CD14-positive monocyte (primary cell): ENCODE measurements around the gene ARAP2. TPM values are rescaled to one million over a fixed set of nuclear protein-coding genes. Genes with fewer than 3 reads are reported as not detected.

ENCODE experiments used
- DNase-seq, 3 donors: peaks; one replicate each; pipeline ENCODE4 v3.0.0-alpha.2; 2011 to 2022
- H2AFZ ChIP-seq: 2 replicates; pipeline ENCODE4 v1.6.0; 2012; ENCODE audit warnings: mild to moderate bottlenecking, low read depth, low read length, inconsistent platforms; ENCODE audit not compliant: insufficient read depth, poor library complexity, severe bottlenecking
- H3K27ac ChIP-seq, 2 donors: 1 replicate in 1 of 2; 2 replicates in 1 of 2; pipeline ENCODE4 v1.5.1; 2012 to 2013; ENCODE audit warnings: low read length in 2 of 2, control low read depth in 1 of 2, inconsistent platforms in 1 of 2, low read depth in 1 of 2, mild to moderate bottlenecking in 1 of 2
- H3K27me3 ChIP-seq, 2 donors: one replicate each; pipeline versions ENCODE4 v1.6.0 to v1.6.1; 2011 to 2013; ENCODE audit warnings: low read length in 2 of 2; ENCODE audit not compliant: control insufficient read depth in 2 of 2, insufficient read depth in 2 of 2
- H3K36me3 ChIP-seq, 2 donors: replicated peaks in 1 of 2; 1 replicate in 1 of 2; 2 replicates in 1 of 2; pipeline versions ENCODE4 v1.5.1 to v1.6.1; 2012 to 2013; ENCODE audit warnings: low read length in 2 of 2, control low read depth in 1 of 2, inconsistent platforms in 1 of 2, mild to moderate bottlenecking in 1 of 2; ENCODE audit not compliant: insufficient read depth in 2 of 2, control insufficient read depth in 1 of 2
- H3K4me1 ChIP-seq, 2 donors: 1 replicate in 1 of 2; 2 replicates in 1 of 2; pipeline versions ENCODE4 v1.5.1 to v1.6.1; 2012 to 2013; ENCODE audit warnings: low read length in 2 of 2, control low read depth in 1 of 2, inconsistent platforms in 1 of 2, mild to moderate bottlenecking in 1 of 2, moderate library complexity in 1 of 2; ENCODE audit not compliant: insufficient read depth in 2 of 2, control insufficient read depth in 1 of 2
- H3K4me2 ChIP-seq: replicated peaks from 2 replicates; pipeline ENCODE3; 2012; ENCODE audit warnings: low read length, moderate library complexity, mild to moderate bottlenecking; ENCODE audit not compliant: poor library complexity, severe bottlenecking; ENCODE audit errors: extremely low read depth
- H3K4me3 ChIP-seq, 3 experiments: fragments of 200-600 bp in 1 of 3; sonication (generic) in 1 of 3; replicated peaks in 1 of 3; 1 replicate in 2 of 3; 2 replicates in 1 of 3; pipeline ENCODE4 v1.5.1; 2011 to 2013; ENCODE audit warnings: low read length in 3 of 3, mild to moderate bottlenecking in 3 of 3, control low read depth in 2 of 3, low read depth in 2 of 3, inconsistent platforms in 1 of 3, moderate library complexity in 1 of 3
- H3K79me2 ChIP-seq: 2 replicates; pipeline ENCODE4 v1.6.0; 2012; ENCODE audit warnings: mild to moderate bottlenecking, control low read depth, inconsistent platforms, low read length, moderate library complexity; ENCODE audit not compliant: insufficient read depth
- H3K9ac ChIP-seq: 2 replicates; pipeline ENCODE4 v1.6.0; 2017; ENCODE audit warnings: low read length, mild to moderate bottlenecking; ENCODE audit not compliant: insufficient read depth, poor library complexity, severe bottlenecking
- H3K9me3 ChIP-seq, 2 donors: replicated peaks in 1 of 2; 1 replicate in 1 of 2; 2 replicates in 1 of 2; pipeline versions ENCODE4 v1.5.1 to v1.6.1; 2012 to 2013; ENCODE audit warnings: low read length in 2 of 2, control low read depth in 1 of 2; ENCODE audit not compliant: control insufficient read depth in 1 of 2, insufficient read depth in 1 of 2
- H4K20me1 ChIP-seq: 2 replicates; pipeline ENCODE4 v1.6.0; 2012; ENCODE audit warnings: mild to moderate bottlenecking, low read length, control low read depth, moderate library complexity; ENCODE audit not compliant: insufficient read depth
- H3K27ac Mint-ChIP-seq, 7 donors: one replicate each; pipeline ENCODE4 v1.8.0; 2020; ENCODE audit warnings: mild to moderate bottlenecking in 7 of 7, mixed read lengths in 7 of 7, moderate library complexity in 6 of 7, inconsistent platforms in 2 of 7
- H3K27me3 Mint-ChIP-seq, 3 donors: one replicate each; pipeline ENCODE4 v1.8.0; 2021 to 2022; ENCODE audit warnings: low read depth in 3 of 3, mild to moderate bottlenecking in 3 of 3, mixed read lengths in 3 of 3, moderate library complexity in 3 of 3, inconsistent platforms in 1 of 3
- H3K36me3 Mint-ChIP-seq, 2 donors: one replicate each; pipeline ENCODE4 v1.8.0; 2020; ENCODE audit warnings: mixed read lengths in 2 of 2, inconsistent platforms in 1 of 2, mild to moderate bottlenecking in 1 of 2
- H3K4me1 Mint-ChIP-seq: one replicate; pipeline ENCODE4 v1.8.0; 2020; ENCODE audit warnings: mild to moderate bottlenecking, mixed read lengths
- H3K4me3 Mint-ChIP-seq, 2 donors: one replicate each; pipeline ENCODE4 v1.8.0; 2020; ENCODE audit warnings: mild to moderate bottlenecking in 2 of 2, mixed read lengths in 2 of 2, moderate library complexity in 1 of 2
- H3K9me3 Mint-ChIP-seq, 7 donors: one replicate each; pipeline ENCODE4 v1.8.0; 2020 to 2022; ENCODE audit warnings: mixed read lengths in 7 of 7, mild to moderate bottlenecking in 6 of 7, moderate library complexity in 6 of 7, inconsistent platforms in 2 of 7
- WGBS: methylation state at CpG from one replicate; pipeline ENCODE4 v1.1.5; 2013; ENCODE audit warnings: missing lambda C conversion rate; ENCODE audit not compliant: insufficient coverage; 5-methylcytosine and 5-hydroxymethylcytosine counted together
- intact Hi-C, 2 donors: fragments of 100-400 bp; cut with micrococcal nuclease; formaldehyde crosslinking; loops; one replicate each; pipeline versions ENCODE4 v1.15.0 to v1.15.1; 2023
- polyA plus RNA-seq, 3 donors: library from polyadenylated mRNA; depleted of rRNA in 1 of 3; unstranded in 2 of 3; stranded (reverse) in 1 of 3; fragments of 300-500 nt in 2 of 3; fragments of >200 nt in 1 of 3; fragmentation: Illumina TruSeq in 2 of 3; gene quantifications; 1 replicate in 2 of 3; 2 replicates in 1 of 3; pipeline ENCODE4 v1.2.3, GENCODE V29; 2012 to 2021
- TF ChIP-seq, protein P1 (sequence below): fragments of 200-600 bp; IDR thresholded peaks from one replicate; pipeline ENCODE4 v1.8.0; 2022; ENCODE audit warnings: antibody characterized with exemption, mild to moderate bottlenecking

Gene ARAP2
- polyA plus RNA-seq, 3 donors = 4.6 to 17.7 (median 5.6) TPM

GRCh38 chr4:36180206-36180605, 64.1 kb downstream of the ARAP2 start:
- Histone ChIP-seq H3K79me2 (no peaks in the 10 kb centered on the region), H3K27ac (no peak overlapping the region), H3K36me3 (peaks cover 28 to 77% of the 10 kb centered on the region in 2 donors), H3K9me3 (no peaks in the 10 kb centered on the region), H3K4me3 (no peak overlapping the region), H3K4me2 (no peak overlapping the region), H4K20me1 (peaks cover 3% of the 10 kb centered on the region), H3K9ac (no peak overlapping the region), H3K4me1 (no peaks in the 10 kb centered on the region), H3K27me3 (no peaks in the 10 kb centered on the region), H2AFZ (no peak overlapping the region)
- TF ChIP-seq, protein P1, sequence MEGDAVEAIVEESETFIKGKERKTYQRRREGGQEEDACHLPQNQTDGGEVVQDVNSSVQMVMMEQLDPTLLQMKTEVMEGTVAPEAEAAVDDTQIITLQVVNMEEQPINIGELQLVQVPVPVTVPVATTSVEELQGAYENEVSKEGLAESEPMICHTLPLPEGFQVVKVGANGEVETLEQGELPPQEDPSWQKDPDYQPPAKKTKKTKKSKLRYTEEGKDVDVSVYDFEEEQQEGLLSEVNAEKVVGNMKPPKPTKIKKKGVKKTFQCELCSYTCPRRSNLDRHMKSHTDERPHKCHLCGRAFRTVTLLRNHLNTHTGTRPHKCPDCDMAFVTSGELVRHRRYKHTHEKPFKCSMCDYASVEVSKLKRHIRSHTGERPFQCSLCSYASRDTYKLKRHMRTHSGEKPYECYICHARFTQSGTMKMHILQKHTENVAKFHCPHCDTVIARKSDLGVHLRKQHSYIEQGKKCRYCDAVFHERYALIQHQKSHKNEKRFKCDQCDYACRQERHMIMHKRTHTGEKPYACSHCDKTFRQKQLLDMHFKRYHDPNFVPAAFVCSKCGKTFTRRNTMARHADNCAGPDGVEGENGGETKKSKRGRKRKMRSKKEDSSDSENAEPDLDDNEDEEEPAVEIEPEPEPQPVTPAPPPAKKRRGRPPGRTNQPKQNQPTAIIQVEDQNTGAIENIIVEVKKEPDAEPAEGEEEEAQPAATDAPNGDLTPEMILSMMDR = no peak
- H3K9me3 Mint-ChIP-seq = no peaks in the 10 kb centered on the region
- H3K27ac Mint-ChIP-seq = peak overlapping the region in 1 of 7 donors; percentile 63
- peaks cover 4% of the 10 kb centered on the region for H3K4me1 Mint-ChIP-seq
- no peak for DNase-seq
- H3K27me3 Mint-ChIP-seq = peaks cover 0 to 2% (median 0%) of the 10 kb centered on the region in 3 donors
- WGBS = no CpG with 5 or more reads among the region's 6 CpGs
- H3K4me3 Mint-ChIP-seq = no peak overlapping the region
- H3K36me3 Mint-ChIP-seq = peaks cover 36 to 53% of the 10 kb centered on the region in 2 donors
- intact Hi-C loops = no loop called here

GRCh38 chr4:36178484-36178883, 65.8 kb downstream of the ARAP2 start:
- no peak overlapping the region for H3K27ac ChIP-seq
- H3K4me1 ChIP-seq = no peaks in the 10 kb centered on the region
- DNase-seq = no peak
- peaks cover 3% of the 10 kb centered on the region for H4K20me1 ChIP-seq
- no peak overlapping the region for H2AFZ ChIP-seq
- H3K79me2 ChIP-seq = no peaks in the 10 kb centered on the region
- no peaks in the 10 kb centered on the region for H3K9me3 Mint-ChIP-seq
- H3K4me1 Mint-ChIP-seq = peaks cover 4% of the 10 kb centered on the region
- peaks cover 39 to 61% of the 10 kb centered on the region in 2 donors for H3K36me3 Mint-ChIP-seq
- H3K9me3 ChIP-seq = no peaks in the 10 kb centered on the region
- WGBS = no CpG with 5 or more reads among the region's 3 CpGs
- no peak overlapping the region for H3K27ac Mint-ChIP-seq
- H3K36me3 ChIP-seq = peaks cover 25 to 82% of the 10 kb centered on the region in 2 donors
- H3K4me3 Mint-ChIP-seq = no peak overlapping the region
- TF ChIP-seq, protein P1 = no peak
- H3K9ac ChIP-seq = no peak overlapping the region
- peaks cover 0 to 2% (median 0%) of the 10 kb centered on the region in 3 donors for H3K27me3 Mint-ChIP-seq
- no peaks in the 10 kb centered on the region for H3K27me3 ChIP-seq
- H3K4me2 ChIP-seq = no peak overlapping the region
- H3K4me3 ChIP-seq = no peak overlapping the region
- intact Hi-C loops = no loop called here
